Hepatocyte (in vitro differentiated cells): Measurements from ENCODE around the gene DAZL. TPM values are rescaled to one million over a fixed set of nuclear protein-coding genes. Genes with fewer than 3 reads are reported as not detected.

ENCODE experiments used
- DNase-seq: peaks from one replicate; pipeline ENCODE4 v3.0.0-alpha.2; 2016; ENCODE audit warnings: low spot score
- H2AFZ ChIP-seq: fragments of 200-600 bp; sonication (generic); 2 replicates; pipeline ENCODE4 v1.6.0; 2016; ENCODE audit warnings: antibody characterized with exemption, mild to moderate bottlenecking
- H3K27ac ChIP-seq: fragments of 200-600 bp; sonication (generic); 2 replicates; pipeline ENCODE4 v1.5.1; 2016; ENCODE audit warnings: mild to moderate bottlenecking
- H3K27me3 ChIP-seq: fragments of 200-600 bp; sonication (generic); 2 replicates; pipeline ENCODE4 v1.6.1; 2016
- H3K36me3 ChIP-seq: fragments of 200-600 bp; sonication (generic); replicated peaks from 2 replicates; pipeline ENCODE4 v1.5.1; 2016; ENCODE audit warnings: low read depth; ENCODE audit not compliant: insufficient read depth
- H3K4me1 ChIP-seq: fragments of 200-600 bp; sonication (generic); 2 replicates; pipeline ENCODE4 v1.5.1; 2016; ENCODE audit warnings: mild to moderate bottlenecking, moderate library complexity; ENCODE audit not compliant: insufficient read depth
- H3K4me2 ChIP-seq: fragments of 200-600 bp; sonication (generic); 2 replicates; pipeline ENCODE4 v1.6.0; 2016
- H3K4me3 ChIP-seq: fragments of 200-600 bp; sonication (generic); 2 replicates; pipeline ENCODE4 v1.5.1; 2016; ENCODE audit warnings: mild to moderate bottlenecking
- H3K79me2 ChIP-seq: fragments of 200-600 bp; sonication (generic); 2 replicates; pipeline ENCODE4 v1.6.0; 2017; ENCODE audit warnings: mild to moderate bottlenecking
- H3K9me2 ChIP-seq: fragments of 200-600 bp; sonication (generic); replicated peaks from 2 replicates; pipeline ENCODE4 v1.6.0; 2017; ENCODE audit warnings: mild to moderate bottlenecking; ENCODE audit not compliant: insufficient read depth
- H3K9me3 ChIP-seq: fragments of 200-600 bp; sonication (generic); 2 replicates; pipeline ENCODE4 v1.5.1; 2016; ENCODE audit warnings: low read depth, mild to moderate bottlenecking
- H4K20me1 ChIP-seq: fragments of 200-600 bp; sonication (generic); 2 replicates; pipeline ENCODE4 v1.6.0; 2016; ENCODE audit warnings: mild to moderate bottlenecking; ENCODE audit not compliant: insufficient read depth, poor library complexity, severe bottlenecking
- EZH2 ChIP-seq: fragments of 200-600 bp; sonication (generic); IDR thresholded peaks from 2 replicates; pipeline ENCODE4 v1.6.1; 2016; ENCODE audit warnings: antibody characterized with exemption, mild to moderate bottlenecking, borderline replicate concordance
- EZH2phosphoT487 ChIP-seq: fragments of 200-600 bp; sonication (generic); IDR thresholded peaks from one replicate; pipeline ENCODE4 v1.6.1; 2018; ENCODE audit warnings: antibody characterized with exemption, mild to moderate bottlenecking, low read depth, moderate library complexity; ENCODE audit not compliant: unreplicated experiment, severe bottlenecking
- WGBS: methylation state at CpG from one replicate; pipeline ENCODE4 v1.1.6; 2016; ENCODE audit warnings: low lambda C conversion rate; ENCODE audit errors: missing lambda C conversion rate; 5-methylcytosine and 5-hydroxymethylcytosine counted together
- polyA plus RNA-seq: library from polyadenylated mRNA; unstranded; fragments of >200 nt; fragmentation: Nextera tagmentation; extraction: Ambion mirVana; gene quantifications from 2 replicates; pipeline ENCODE4 v1.2.1, GENCODE V29; 2016
- total RNA-seq: library from RNA; depleted of rRNA; stranded (reverse); fragments of >200 nt; gene quantifications from 2 replicates; pipeline ENCODE4 v1.2.3, GENCODE V29; 2014
- TF ChIP-seq, protein P1 (sequence below): fragments of 200-600 bp; sonication (generic); IDR thresholded peaks from 2 replicates; pipeline ENCODE4 v1.5.1; 2016; ENCODE audit warnings: antibody characterized with exemption, mild to moderate bottlenecking; ENCODE audit not compliant: poor library complexity

DAZL gene
- total and polyA plus RNA-seq, 2 experiments from 2014 or later, result 0.33 TPM; not detected in 1

DNA sequence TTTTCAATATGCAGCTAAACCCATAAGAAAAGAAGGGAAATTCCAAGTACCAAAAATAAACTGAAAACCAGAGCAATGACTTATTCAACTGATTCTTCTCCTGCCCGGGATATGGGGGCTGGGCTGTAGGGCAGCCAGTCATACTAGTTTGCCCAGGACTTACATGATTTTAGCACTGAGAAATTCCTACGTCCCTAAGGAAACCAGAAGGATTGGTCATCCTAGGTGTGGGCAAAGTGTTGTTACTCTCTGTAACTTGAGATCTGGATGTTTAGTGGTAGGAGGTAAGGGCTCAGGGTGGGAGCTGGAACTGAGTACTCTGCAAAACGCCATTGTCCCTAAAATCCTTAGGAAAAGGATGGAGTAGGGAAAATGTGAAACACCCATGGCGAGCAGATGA lies 1.2 kb upstream of the DAZL start:
- no peaks in the 10 kb centered on the region for H4K20me1 ChIP-seq
- H3K27me3 ChIP-seq, result no peaks in the 10 kb centered on the region
- no peak for DNase-seq
- H3K36me3 ChIP-seq, result no peaks in the 10 kb centered on the region
- H2AFZ ChIP-seq, result no peak overlapping the region
- no peak overlapping the region for H3K4me3 ChIP-seq
- no peaks in the 10 kb centered on the region for H3K9me3 ChIP-seq
- TF ChIP-seq EZH2 (no peak), EZH2phosphoT487 (no peak)
- TF ChIP-seq, protein P1, sequence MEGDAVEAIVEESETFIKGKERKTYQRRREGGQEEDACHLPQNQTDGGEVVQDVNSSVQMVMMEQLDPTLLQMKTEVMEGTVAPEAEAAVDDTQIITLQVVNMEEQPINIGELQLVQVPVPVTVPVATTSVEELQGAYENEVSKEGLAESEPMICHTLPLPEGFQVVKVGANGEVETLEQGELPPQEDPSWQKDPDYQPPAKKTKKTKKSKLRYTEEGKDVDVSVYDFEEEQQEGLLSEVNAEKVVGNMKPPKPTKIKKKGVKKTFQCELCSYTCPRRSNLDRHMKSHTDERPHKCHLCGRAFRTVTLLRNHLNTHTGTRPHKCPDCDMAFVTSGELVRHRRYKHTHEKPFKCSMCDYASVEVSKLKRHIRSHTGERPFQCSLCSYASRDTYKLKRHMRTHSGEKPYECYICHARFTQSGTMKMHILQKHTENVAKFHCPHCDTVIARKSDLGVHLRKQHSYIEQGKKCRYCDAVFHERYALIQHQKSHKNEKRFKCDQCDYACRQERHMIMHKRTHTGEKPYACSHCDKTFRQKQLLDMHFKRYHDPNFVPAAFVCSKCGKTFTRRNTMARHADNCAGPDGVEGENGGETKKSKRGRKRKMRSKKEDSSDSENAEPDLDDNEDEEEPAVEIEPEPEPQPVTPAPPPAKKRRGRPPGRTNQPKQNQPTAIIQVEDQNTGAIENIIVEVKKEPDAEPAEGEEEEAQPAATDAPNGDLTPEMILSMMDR, result no peak
- no peaks in the 10 kb centered on the region for H3K79me2 ChIP-seq
- H3K4me2 ChIP-seq, result no peak overlapping the region
- 71% methylated on average over 4 of the region's 4 CpGs for WGBS
- no peaks in the 10 kb centered on the region for H3K9me2 ChIP-seq
- H3K4me1 ChIP-seq, result no peaks in the 10 kb centered on the region
- no peak overlapping the region for H3K27ac ChIP-seq

DNA sequence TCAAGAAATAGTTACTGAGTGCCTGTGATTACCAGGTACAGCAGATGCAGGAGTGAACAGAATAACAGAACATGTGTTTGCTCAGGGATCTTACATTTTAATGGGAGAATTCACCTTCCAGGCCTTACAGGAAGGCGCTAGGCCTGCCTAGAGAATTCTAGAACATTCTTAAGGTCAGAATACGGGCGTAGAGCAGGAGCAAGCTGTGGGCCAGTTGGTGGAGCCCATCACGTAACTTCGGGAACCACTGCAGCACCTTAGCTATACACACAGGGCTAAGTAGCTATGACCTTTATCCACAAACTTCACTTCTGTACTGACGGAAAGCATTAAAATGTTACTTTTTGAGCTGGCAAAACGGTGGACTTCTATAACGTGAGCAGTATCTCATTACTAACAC lies 743 bp upstream of the DAZL start:
- Histone ChIP-seq H4K20me1 (no peaks in the 10 kb centered on the region), H3K4me3 (no peak overlapping the region), H3K79me2 (no peaks in the 10 kb centered on the region), H2AFZ (no peak overlapping the region), H3K36me3 (no peaks in the 10 kb centered on the region), H3K9me2 (no peaks in the 10 kb centered on the region), H3K4me2 (no peak overlapping the region), H3K9me3 (no peaks in the 10 kb centered on the region), H3K27me3 (no peaks in the 10 kb centered on the region), H3K4me1 (no peaks in the 10 kb centered on the region), H3K27ac (no peak overlapping the region)
- 89% methylated on average over 8 of the region's 8 CpGs for WGBS
- no peak for TF ChIP-seq EZH2
- TF ChIP-seq, protein P1, result no peak
- TF ChIP-seq EZH2phosphoT487, result no peak
- DNase-seq, result no peak

DNA sequence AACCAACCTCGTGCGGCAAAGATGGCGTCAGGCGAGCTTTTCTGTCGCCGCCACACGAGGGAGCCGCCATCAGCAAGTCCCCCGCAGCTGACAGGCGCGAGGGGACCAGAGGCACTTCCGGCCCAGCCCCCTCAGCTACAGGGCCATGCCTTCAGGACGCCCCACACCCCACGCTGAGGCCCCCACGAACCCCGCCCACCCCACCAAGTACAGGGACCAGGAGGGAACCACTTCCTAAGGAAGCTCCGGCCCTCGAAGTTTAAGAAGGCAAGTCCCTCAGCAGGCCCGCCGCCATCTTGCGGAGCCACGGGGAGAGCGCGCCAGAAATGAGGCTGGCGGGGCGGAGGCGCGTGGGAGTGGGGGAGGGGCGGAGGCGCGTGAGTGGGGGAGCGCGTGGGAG lies 790 bp downstream of the DAZL start:
- Histone ChIP-seq H3K27ac (no peak overlapping the region), H3K79me2 (no peaks in the 10 kb centered on the region), H3K4me3 (no peak overlapping the region), H3K4me2 (no peak overlapping the region), H3K9me2 (no peaks in the 10 kb centered on the region), H3K9me3 (no peaks in the 10 kb centered on the region), H4K20me1 (no peaks in the 10 kb centered on the region), H3K27me3 (no peaks in the 10 kb centered on the region), H3K4me1 (no peaks in the 10 kb centered on the region), H2AFZ (no peak overlapping the region), H3K36me3 (no peaks in the 10 kb centered on the region)
- DNase-seq, result no peak
- WGBS, result 96% methylated on average over 21 of the region's 33 CpGs
- TF ChIP-seq EZH2, result no peak

DNA sequence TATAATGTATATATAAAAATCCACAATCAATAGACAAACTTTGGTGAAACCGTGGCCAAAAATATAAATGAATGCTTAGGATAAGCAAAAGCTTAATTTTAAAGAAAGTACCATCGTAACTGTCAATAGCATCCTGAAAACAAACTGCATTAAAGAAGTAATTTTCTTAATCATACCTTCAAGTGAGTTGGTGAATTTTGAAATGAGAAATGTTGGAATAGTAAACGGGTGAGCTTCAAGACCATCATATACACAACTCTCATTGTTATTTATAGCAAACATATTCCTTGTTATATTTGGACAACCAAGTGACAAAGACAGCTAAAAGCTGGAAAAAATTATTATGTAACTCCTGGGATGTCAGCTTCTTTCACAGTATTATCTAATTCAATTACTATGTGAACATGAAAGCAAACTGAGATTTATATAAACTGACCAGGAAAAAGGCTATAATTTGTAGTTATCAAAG lies 3.7 kb downstream of the DAZL start:
- no peak for TF ChIP-seq EZH2
- TF ChIP-seq, protein P1, result no peak
- no peak for TF ChIP-seq EZH2phosphoT487
- no peaks in the 10 kb centered on the region for H3K4me1 ChIP-seq

More for the DNA sequence above, 3.7 kb downstream of the DAZL start:
- H4K20me1 ChIP-seq, result no peaks in the 10 kb centered on the region
- no peaks in the 10 kb centered on the region for H3K36me3 ChIP-seq
- no peaks in the 10 kb centered on the region for H3K9me2 ChIP-seq
- H3K27me3 ChIP-seq, result no peaks in the 10 kb centered on the region
- no peak for DNase-seq
- no peak overlapping the region for H3K4me2 ChIP-seq
- no peak overlapping the region for H2AFZ ChIP-seq
- H3K79me2 ChIP-seq, result no peaks in the 10 kb centered on the region
- H3K27ac ChIP-seq, result no peak overlapping the region
- WGBS, result 33% methylated on average over 3 of the region's 3 CpGs
- no peak overlapping the region for H3K4me3 ChIP-seq
- H3K9me3 ChIP-seq, result no peaks in the 10 kb centered on the region
